ENCODE data around the gene CPSF4L. TPM values are rescaled to one million over a fixed set of nuclear protein-coding genes. Genes with fewer than 3 reads are reported as not detected.

The CPSF4L gene
- total RNA-seq, 2 experiments from 2014 or later = not detected

GRCh38 chr17:73285603-73285908 is 23.9 kb upstream of the CPSF4L start:
- no peaks in the 10 kb centered on the region for H3K9me3 Mint-ChIP-seq
- H3K27me3 Mint-ChIP-seq = no peaks in the 10 kb centered on the region
- no peaks in the 10 kb centered on the region for H3K36me3 Mint-ChIP-seq (ENCODE audit: low read depth)
- POLR2A ChIA-PET = no interaction called here
- H3K4me3 Mint-ChIP-seq = no peak overlapping the region
- DNase-seq = no peak
- CTCF ChIA-PET = no interaction called here
- no peak overlapping the region for H3K27ac Mint-ChIP-seq
- H3K4me1 Mint-ChIP-seq = peaks cover 10% of the 10 kb centered on the region

- no peaks in the 10 kb centered on the region for H3K36me3 Mint-ChIP-seq (ENCODE audit: low read depth)
- DNase-seq = no peak
- H3K9me3 Mint-ChIP-seq = no peaks in the 10 kb centered on the region
- no peaks in the 10 kb centered on the region for H3K27me3 Mint-ChIP-seq
- POLR2A ChIA-PET = no interaction called here
- peaks cover 7% of the 10 kb centered on the region for H3K4me1 Mint-ChIP-seq
- no peak overlapping the region for H3K27ac Mint-ChIP-seq
- no peak overlapping the region for H3K4me3 Mint-ChIP-seq
- CTCF ChIA-PET = interaction anchor here (0.6 to 0.7 kb wide), 2 partner anchors 19 to 120 kb away, joined by 3 read pairs; no protein-coding TSS in a partner anchor
These were observed 23.4 kb upstream of the CPSF4L start for GRCh38 chr17:73284906-73285602.

- H3K4me1 Mint-ChIP-seq = peaks cover 3% of the 10 kb centered on the region
- ChIA-PET POLR2A (no interaction called here), CTCF (interaction anchor here (0.6 to 0.7 kb wide), 2 partner anchors 18 to 119 kb away, joined by 3 read pairs; no protein-coding TSS in a partner anchor)
- H3K36me3 Mint-ChIP-seq (ENCODE audit: low read depth) = no peaks in the 10 kb centered on the region
- H3K9me3 Mint-ChIP-seq = no peaks in the 10 kb centered on the region
- H3K4me3 Mint-ChIP-seq = no peak overlapping the region
- no peaks in the 10 kb centered on the region for H3K27me3 Mint-ChIP-seq
- no peak for DNase-seq
- H3K27ac Mint-ChIP-seq = no peak overlapping the region
These were observed 22.7 kb upstream of the CPSF4L start for GRCh38 chr17:73284354-73284753.

GRCh38 chr17:73283841-73284282 is 22.2 kb upstream of the CPSF4L start:
- H3K9me3 Mint-ChIP-seq = no peaks in the 10 kb centered on the region
- H3K4me3 Mint-ChIP-seq = no peak overlapping the region
- H3K27me3 Mint-ChIP-seq = no peaks in the 10 kb centered on the region
- ChIA-PET POLR2A (no interaction called here), CTCF (interaction anchor here (0.6 kb wide), 2 partner anchors 119 to 204 kb away, joined by 3 read pairs; no protein-coding TSS in a partner anchor)
- no peak overlapping the region for H3K27ac Mint-ChIP-seq
- H3K36me3 Mint-ChIP-seq (ENCODE audit: low read depth) = no peaks in the 10 kb centered on the region
- no peaks in the 10 kb centered on the region for H3K4me1 Mint-ChIP-seq
- DNase-seq = no peak

GRCh38 chr17:73283250-73283649 is 21.6 kb upstream of the CPSF4L start:
- Mint-ChIP-seq H3K9me3 (no peaks in the 10 kb centered on the region), H3K27me3 (no peaks in the 10 kb centered on the region), H3K36me3 (ENCODE audit: low read depth) (no peaks in the 10 kb centered on the region), H3K27ac (no peak overlapping the region), H3K4me1 (no peaks in the 10 kb centered on the region), H3K4me3 (no peak overlapping the region)
- no peak for DNase-seq
- CTCF ChIA-PET = interaction anchor here (0.6 kb wide), 1 partner anchor 205 kb away, joined by 3 read pairs; no protein-coding TSS in a partner anchor
- POLR2A ChIA-PET = no interaction called here

GRCh38 chr17:73282629-73283028 is 20.9 kb upstream of the CPSF4L start:
- Mint-ChIP-seq H3K4me3 (no peak overlapping the region), H3K9me3 (no peaks in the 10 kb centered on the region), H3K36me3 (ENCODE audit: low read depth) (no peaks in the 10 kb centered on the region), H3K4me1 (no peaks in the 10 kb centered on the region), H3K27me3 (no peaks in the 10 kb centered on the region), H3K27ac (no peak overlapping the region)
- POLR2A ChIA-PET = no interaction called here
- CTCF ChIA-PET = no interaction called here
- DNase-seq = no peak

- H3K4me3 Mint-ChIP-seq = no peak overlapping the region
- no peaks in the 10 kb centered on the region for H3K27me3 Mint-ChIP-seq
- no peaks in the 10 kb centered on the region for H3K9me3 Mint-ChIP-seq
- ChIA-PET POLR2A (no interaction called here), CTCF (no interaction called here)
- H3K27ac Mint-ChIP-seq = no peak overlapping the region
- DNase-seq = no peak
- H3K4me1 Mint-ChIP-seq = no peaks in the 10 kb centered on the region
- H3K36me3 Mint-ChIP-seq (ENCODE audit: low read depth) = no peaks in the 10 kb centered on the region
These were observed 20.2 kb upstream of the CPSF4L start for GRCh38 chr17:73281928-73282327.

GRCh38 chr17:73280191-73280590 is 18.5 kb upstream of the CPSF4L start:
- Mint-ChIP-seq H3K4me3 (no peak overlapping the region), H3K4me1 (no peaks in the 10 kb centered on the region), H3K36me3 (ENCODE audit: low read depth) (no peaks in the 10 kb centered on the region), H3K27me3 (no peaks in the 10 kb centered on the region), H3K27ac (no peak overlapping the region), H3K9me3 (no peaks in the 10 kb centered on the region)
- DNase-seq = no peak
- CTCF ChIA-PET = interaction anchor here (0.6 kb wide), 1 partner anchor 151 kb away, joined by 7 read pairs; no protein-coding TSS in a partner anchor
- POLR2A ChIA-PET = no interaction called here

- no peak for DNase-seq
- no peaks in the 10 kb centered on the region for H3K9me3 Mint-ChIP-seq
- H3K27me3 Mint-ChIP-seq = no peaks in the 10 kb centered on the region
- no peak overlapping the region for H3K27ac Mint-ChIP-seq
- ChIA-PET CTCF (no interaction called here), POLR2A (no interaction called here)
- H3K4me1 Mint-ChIP-seq = no peaks in the 10 kb centered on the region
- no peak overlapping the region for H3K4me3 Mint-ChIP-seq
- H3K36me3 Mint-ChIP-seq (ENCODE audit: low read depth) = no peaks in the 10 kb centered on the region
These were observed 18.0 kb upstream of the CPSF4L start for GRCh38 chr17:73279704-73280103.

GRCh38 chr17:73278465-73279453 is 17.1 kb upstream of the CPSF4L start:
- H3K4me1 Mint-ChIP-seq = no peaks in the 10 kb centered on the region
- no peak overlapping the region for H3K4me3 Mint-ChIP-seq
- H3K36me3 Mint-ChIP-seq (ENCODE audit: low read depth) = no peaks in the 10 kb centered on the region
- ChIA-PET POLR2A (no interaction called here), CTCF (interaction anchor here (0.5 to 0.9 kb wide), 2 partner anchors 37 to 377 kb away, joined by 3 to 5 read pairs; no protein-coding TSS in a partner anchor)
- H3K9me3 Mint-ChIP-seq = no peaks in the 10 kb centered on the region
- H3K27me3 Mint-ChIP-seq = no peaks in the 10 kb centered on the region
- no peak for DNase-seq
- no peak overlapping the region for H3K27ac Mint-ChIP-seq

- H3K36me3 Mint-ChIP-seq (ENCODE audit: low read depth) = no peaks in the 10 kb centered on the region
- H3K27ac Mint-ChIP-seq = no peak overlapping the region
- CTCF ChIA-PET = interaction anchor here (0.5 to 0.9 kb wide), 2 partner anchors 38 to 378 kb away, joined by 3 to 5 read pairs; no protein-coding TSS in a partner anchor
- POLR2A ChIA-PET = no interaction called here
- no peak for DNase-seq
- no peaks in the 10 kb centered on the region for H3K9me3 Mint-ChIP-seq
- no peak overlapping the region for H3K4me3 Mint-ChIP-seq
- no peaks in the 10 kb centered on the region for H3K4me1 Mint-ChIP-seq
- no peaks in the 10 kb centered on the region for H3K27me3 Mint-ChIP-seq
These were observed 16.4 kb upstream of the CPSF4L start for GRCh38 chr17:73278049-73278464.

GRCh38 chr17:73274490-73274889 is 12.8 kb upstream of the CPSF4L start:
- POLR2A ChIA-PET = no interaction called here

GRCh38 chr17:73272906-73273218 is 11.2 kb upstream of the CPSF4L start:
- H3K36me3 Mint-ChIP-seq (ENCODE audit: low read depth) = no peaks in the 10 kb centered on the region
- no peaks in the 10 kb centered on the region for H3K27me3 Mint-ChIP-seq
- H3K4me1 Mint-ChIP-seq = no peaks in the 10 kb centered on the region
- CTCF ChIA-PET = no interaction called here
- no peak overlapping the region for H3K4me3 Mint-ChIP-seq
- no peak overlapping the region for H3K27ac Mint-ChIP-seq
- DNase-seq = no peak
- no peaks in the 10 kb centered on the region for H3K9me3 Mint-ChIP-seq
- POLR2A ChIA-PET = no interaction called here

More at GRCh38 chr17:73274490-73274889, 12.8 kb upstream of the CPSF4L start:
- no peak for DNase-seq
- Mint-ChIP-seq H3K4me1 (no peaks in the 10 kb centered on the region), H3K4me3 (no peak overlapping the region), H3K27ac (no peak overlapping the region), H3K36me3 (ENCODE audit: low read depth) (no peaks in the 10 kb centered on the region), H3K27me3 (no peaks in the 10 kb centered on the region), H3K9me3 (no peaks in the 10 kb centered on the region)
- CTCF ChIA-PET = no interaction called here

Measured in activated CD4-positive, alpha-beta T cell treated with anti-CD3 and anti-CD28 coated beads, Interleukin-2, amount 10 ng/mL, durations not matched to agents 7 days and 5 days (primary cell).